Measurements from ENCODE around the gene CNN2. TPM values are rescaled to one million over a fixed set of nuclear protein-coding genes. Genes with fewer than 3 reads are reported as not detected.

Gene CNN2
- total and polyA plus RNA-seq, 9 of the 15 experiments (the other 6 are each of a cell fraction or from before 2014, with no cell fraction given), result 12.1 to 174 (median 52.7) TPM

GRCh38 chr19:1037621-1038064, 11.2 kb downstream of the CNN2 start (continued):
- TF ChIP-seq SMARCB1 (IDR thresholded peaks at IDR 0.05; ENCODE audit: insufficient read length, low read depth), result no peak
- peak; percentile 65; the same call in 1 of the 2 replicates for TF ChIP-seq SMARCA5 (IDR thresholded peaks at IDR 0.05)
- no peak for TF ChIP-seq ETS2 (tag; IDR thresholded peaks at IDR 0.05; ENCODE audit: borderline replicate concordance, poor library complexity, severe bottlenecking)
- no peak for TF ChIP-seq SP2 (IDR thresholded peaks at IDR 0.05; ENCODE audit: extremely low read depth, low read depth, low read length, poor library complexity, severe bottlenecking)
- TF ChIP-seq CREB5 (CRISPR knock-in tag; IDR thresholded peaks at IDR 0.05), result no peak
- no peak for TF ChIP-seq ARNT (IDR thresholded peaks at IDR 0.05)
- TF ChIP-seq PTBP1 (IDR thresholded peaks at IDR 0.05; ENCODE audit: low read depth, low read length), result peak; percentile 82; the same call in 1 of the 2 replicates
- peak; percentile 75 for TF ChIP-seq RBM25 (IDR thresholded peaks at IDR 0.05; ENCODE audit: low read depth, low read length, severe bottlenecking)
- TF ChIP-seq RERE (CRISPR knock-in tag; IDR thresholded peaks at IDR 0.05; ENCODE audit: borderline replicate concordance), result no peak
- TF ChIP-seq IFI16 (CRISPR knock-in tag; IDR thresholded peaks at IDR 0.05), result no peak
- no peak for TF ChIP-seq NRF1 (conservative IDR thresholded peaks at IDR 0.05 in 1 of 2, IDR thresholded peaks at IDR 0.05 in 1 of 2)
- TF ChIP-seq ZNF699 (CRISPR knock-in tag; IDR thresholded peaks at IDR 0.05; ENCODE audit: insufficient replicate concordance), result no peak
- no peak for TF ChIP-seq SP1 (CRISPR knock-in tag; IDR thresholded peaks at IDR 0.05)
- TF ChIP-seq RBM22 (IDR thresholded peaks at IDR 0.05; ENCODE audit: low read depth, low read length, poor library complexity, severe bottlenecking), result peak; percentile 35
- no peak for TF ChIP-seq ELF1 (tag; IDR thresholded peaks at IDR 0.05)
- TF ChIP-seq CUX1 (CRISPR knock-in tag; IDR thresholded peaks at IDR 0.05), result no peak
- TF ChIP-seq MBD2 (IDR thresholded peaks at IDR 0.05; ENCODE audit: borderline replicate concordance, low read depth), result no peak
